ENCODE data around the gene NCOR1. TPM values are rescaled to one million over a fixed set of nuclear protein-coding genes. Genes with fewer than 3 reads are reported as not detected.

NCOR1 gene
- total and polyA plus RNA-seq, 12 donors: 66.2 to 172 (median 95.2) TPM

DNA sequence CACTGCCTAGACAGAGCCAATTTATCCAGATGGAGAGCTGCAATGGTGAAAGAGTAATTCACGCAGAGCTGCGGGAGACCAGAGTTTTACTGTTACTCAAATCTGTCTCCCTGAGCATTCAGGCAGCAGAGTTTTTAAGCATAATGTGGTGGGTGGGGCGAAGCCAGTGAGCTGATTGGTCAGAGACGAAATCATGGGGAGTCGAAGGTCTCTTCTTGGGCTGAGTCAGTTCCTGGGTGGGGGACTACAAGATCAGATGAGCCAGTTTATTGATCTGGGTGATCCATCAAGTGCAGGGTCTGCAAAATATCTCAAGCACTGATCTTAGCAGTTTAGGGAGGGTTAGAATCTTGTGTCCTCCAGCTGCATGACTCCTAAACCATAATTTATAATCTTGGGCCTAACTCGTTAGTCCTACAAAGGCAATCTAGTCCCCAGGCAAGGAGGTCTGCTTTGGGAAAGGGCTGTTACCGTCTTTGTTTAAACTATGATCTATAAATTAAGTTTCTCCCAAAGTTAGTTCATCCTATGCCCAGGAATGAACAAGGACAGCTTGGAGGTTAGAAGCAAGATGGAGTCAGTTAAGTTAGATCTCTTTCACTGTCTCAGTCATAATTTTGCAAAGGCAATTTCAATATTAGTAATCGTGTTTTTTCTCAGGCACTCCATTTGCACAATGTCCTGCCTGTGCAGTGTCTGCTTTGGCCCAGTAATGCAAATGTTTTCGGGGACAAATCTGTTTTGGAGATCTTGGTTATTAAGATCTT, 28.6 kb upstream of the NCOR1 start:
- Histone ChIP-seq H3K27me3 (no peaks in the 10 kb centered on the region), H3K4me1 (replicated peaks in 1 of 2) (no peaks in the 10 kb centered on the region), H3K27ac (no peak overlapping the region), H3K4me3 (no peak overlapping the region), H3K36me3 (replicated peaks in 1 of 2) (no peaks in the 10 kb centered on the region), H3K9me3 (replicated peaks in 1 of 3) (no peaks in the 10 kb centered on the region)
- TF ChIP-seq, protein P1, sequence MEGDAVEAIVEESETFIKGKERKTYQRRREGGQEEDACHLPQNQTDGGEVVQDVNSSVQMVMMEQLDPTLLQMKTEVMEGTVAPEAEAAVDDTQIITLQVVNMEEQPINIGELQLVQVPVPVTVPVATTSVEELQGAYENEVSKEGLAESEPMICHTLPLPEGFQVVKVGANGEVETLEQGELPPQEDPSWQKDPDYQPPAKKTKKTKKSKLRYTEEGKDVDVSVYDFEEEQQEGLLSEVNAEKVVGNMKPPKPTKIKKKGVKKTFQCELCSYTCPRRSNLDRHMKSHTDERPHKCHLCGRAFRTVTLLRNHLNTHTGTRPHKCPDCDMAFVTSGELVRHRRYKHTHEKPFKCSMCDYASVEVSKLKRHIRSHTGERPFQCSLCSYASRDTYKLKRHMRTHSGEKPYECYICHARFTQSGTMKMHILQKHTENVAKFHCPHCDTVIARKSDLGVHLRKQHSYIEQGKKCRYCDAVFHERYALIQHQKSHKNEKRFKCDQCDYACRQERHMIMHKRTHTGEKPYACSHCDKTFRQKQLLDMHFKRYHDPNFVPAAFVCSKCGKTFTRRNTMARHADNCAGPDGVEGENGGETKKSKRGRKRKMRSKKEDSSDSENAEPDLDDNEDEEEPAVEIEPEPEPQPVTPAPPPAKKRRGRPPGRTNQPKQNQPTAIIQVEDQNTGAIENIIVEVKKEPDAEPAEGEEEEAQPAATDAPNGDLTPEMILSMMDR (IDR thresholded peaks at IDR 0.05): no peak
- no peak for TF ChIP-seq POLR2A (IDR thresholded peaks at IDR 0.05)
- intact Hi-C loops (cut with DNase I): no loop called here
- 81 to 90% (median 84%) methylated on average over 9 of the region's 9 CpGs for WGBS, 4 donors
- no peak for DNase-seq

DNA sequence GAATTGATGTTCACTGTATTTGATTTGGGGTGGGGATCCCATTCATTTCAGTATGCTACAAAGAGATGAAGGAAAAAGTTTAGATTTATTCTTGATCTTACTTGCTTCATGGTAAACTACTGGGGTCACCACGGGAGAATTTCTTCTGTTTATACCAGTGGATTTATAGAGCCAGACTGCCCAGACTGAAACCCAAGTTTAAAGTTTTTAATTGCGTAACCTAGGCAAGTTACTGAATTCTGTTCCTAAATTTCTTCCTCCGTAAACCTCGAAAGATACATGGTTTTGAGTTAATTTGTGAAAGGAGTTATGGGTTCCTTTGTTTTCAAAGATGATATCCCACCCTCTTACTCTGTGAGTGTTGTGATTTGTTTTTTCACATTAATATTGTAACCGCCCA, 28.1 kb upstream of the NCOR1 start:
- TF ChIP-seq POLR2A (IDR thresholded peaks at IDR 0.05): no peak
- TF ChIP-seq, protein P1 (IDR thresholded peaks at IDR 0.05): no peak

DNA sequence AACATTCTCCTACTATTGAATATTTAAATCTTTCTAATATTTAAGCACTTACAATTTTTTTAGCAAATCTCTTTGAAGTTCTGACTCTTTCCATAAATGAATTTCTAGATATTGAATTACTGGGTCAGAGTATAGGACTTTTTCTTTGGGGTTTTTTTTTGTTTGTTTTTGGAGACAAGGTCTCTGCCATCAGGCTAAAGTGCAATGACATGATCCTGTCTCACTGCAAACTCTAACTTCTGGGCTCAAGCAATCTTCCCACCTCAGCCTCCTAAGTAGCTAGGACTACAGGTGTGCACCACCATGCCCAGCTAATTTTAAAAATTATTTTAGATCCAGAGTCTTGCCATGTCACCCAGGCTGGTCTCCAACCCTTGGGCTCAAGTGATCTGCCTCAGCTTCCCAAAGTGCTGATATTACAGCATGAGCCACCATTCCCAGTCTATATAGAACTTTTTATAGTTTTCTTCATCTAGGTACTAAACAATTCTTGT, 26.6 kb upstream of the NCOR1 start:
- no peak overlapping the region for H3K27ac ChIP-seq
- intact Hi-C loops (cut with DNase I): no loop called here

More for the DNA sequence above, 28.1 kb upstream of the NCOR1 start:
- H3K4me1 ChIP-seq (replicated peaks in 1 of 2): no peaks in the 10 kb centered on the region
- 87 to 96% (median 90%) methylated on average over 5 of the region's 5 CpGs for WGBS, 4 donors
- H3K27ac ChIP-seq: no peak overlapping the region
- H3K36me3 ChIP-seq (replicated peaks in 1 of 2): no peaks in the 10 kb centered on the region
- no peak overlapping the region for H3K4me3 ChIP-seq
- no peaks in the 10 kb centered on the region for H3K9me3 ChIP-seq (replicated peaks in 1 of 3)
- no peaks in the 10 kb centered on the region for H3K27me3 ChIP-seq
- intact Hi-C loops (cut with DNase I): no loop called here
- DNase-seq: no peak

DNA sequence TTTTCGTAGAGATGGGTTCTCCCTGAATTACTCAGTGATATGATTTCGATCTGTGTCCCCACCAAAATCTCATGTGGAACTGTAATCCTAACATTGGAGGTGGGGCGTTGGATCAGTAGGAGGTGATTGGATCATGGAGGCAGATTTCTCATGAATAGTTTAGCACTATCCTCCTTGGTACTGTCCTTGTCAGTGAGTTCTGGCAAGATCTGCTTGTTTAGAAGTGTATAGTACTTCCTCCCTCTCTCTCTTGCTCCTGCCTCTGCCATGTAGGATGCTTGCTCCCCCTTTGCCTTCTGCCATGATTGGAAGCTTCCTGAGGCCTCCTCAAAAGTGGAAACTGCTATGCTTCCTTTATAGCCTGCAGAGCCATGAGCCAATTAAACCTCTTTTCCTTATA, 24.6 kb upstream of the NCOR1 start:
- Histone ChIP-seq H3K9me3 (replicated peaks in 1 of 3) (no peaks in the 10 kb centered on the region), H3K36me3 (replicated peaks in 1 of 2) (no peaks in the 10 kb centered on the region), H3K27me3 (no peaks in the 10 kb centered on the region), H3K4me3 (no peak overlapping the region), H3K4me1 (replicated peaks in 1 of 2) (no peaks in the 10 kb centered on the region), H3K27ac (no peak overlapping the region)
- TF ChIP-seq, protein P1 (IDR thresholded peaks at IDR 0.05): no peak
- TF ChIP-seq POLR2A (IDR thresholded peaks at IDR 0.05): no peak
- intact Hi-C loops (cut with DNase I): no loop called here
- 94 to 96% (median 95%) methylated on average over 3 of the region's 3 CpGs for WGBS, 4 donors
- DNase-seq: no peak

More for the DNA sequence above, 26.6 kb upstream of the NCOR1 start:
- TF ChIP-seq POLR2A (IDR thresholded peaks at IDR 0.05): no peak
- TF ChIP-seq, protein P1 (IDR thresholded peaks at IDR 0.05): no peak
- DNase-seq: no peak
- H3K36me3 ChIP-seq (replicated peaks in 1 of 2): no peaks in the 10 kb centered on the region
- H3K4me3 ChIP-seq: no peak overlapping the region
- H3K4me1 ChIP-seq (replicated peaks in 1 of 2): no peaks in the 10 kb centered on the region
- H3K9me3 ChIP-seq (replicated peaks in 1 of 3): no peaks in the 10 kb centered on the region
- no peaks in the 10 kb centered on the region for H3K27me3 ChIP-seq
